BLaER1 treated with 17β-estradiol and CSF1 and Interleukin-3, amounts not matched to agents 10 nM and 100 nM (cell line): Measurements from ENCODE around the gene FAM149B1.

Experiments
- H3K27ac ChIP-seq, 11 experiments: shearing (Covaris generic); formaldehyde crosslinking; 2 replicates each; pipeline ENCODE4 v1.8.1; 2022
- H3K27me3 ChIP-seq, 11 experiments: shearing (Covaris generic); formaldehyde crosslinking; 2 replicates each; pipeline ENCODE4 v1.8.1; 2022
- H3K36me3 ChIP-seq, 11 experiments: shearing (Covaris generic); formaldehyde crosslinking; 2 replicates each; pipeline ENCODE4 v1.8.1; 2022
- H3K4me1 ChIP-seq, 10 experiments: shearing (Covaris generic); formaldehyde crosslinking; 2 replicates each; pipeline ENCODE4 v1.8.1; 2022
- H3K4me2 ChIP-seq, 11 experiments: shearing (Covaris generic); formaldehyde crosslinking; 2 replicates each; pipeline ENCODE4 v1.8.1; 2022
- H3K4me3 ChIP-seq, 10 experiments: shearing (Covaris generic); formaldehyde crosslinking; 2 replicates each; pipeline ENCODE4 v1.8.1; 2022
- H3K9ac ChIP-seq, 11 experiments: shearing (Covaris generic); formaldehyde crosslinking; 2 replicates each; pipeline ENCODE4 v1.8.1; 2022
- H3K9me3 ChIP-seq, 11 experiments: shearing (Covaris generic); formaldehyde crosslinking; replicated peaks in 1 of 11; 2 replicates each; pipeline ENCODE4 v1.8.1; 2022
- H4K20me1 ChIP-seq, 11 experiments: shearing (Covaris generic); formaldehyde crosslinking; 2 replicates each; pipeline ENCODE4 v1.8.1; 2022
- Cebpa-rat ChIP-seq, 11 experiments: shearing (Covaris generic); IDR thresholded peaks; 2 replicates each; pipeline ENCODE4 v1.8.1; 2022

The FAM149B1 gene

GRCh38 chr10:73167783-73168464 is at the start of gene FAM149B1, which contains the start of gene ECD:
Gene FAM149B1 (plus strand): TSS chr10:73168119. CDS start chr10:73168340, 221 bp downstream.
Gene ECD (minus strand): TSS chr10:73168008. CDS start chr10:73163937, 4,071 bp downstream.
- Histone ChIP-seq H4K20me1 (peaks cover 3 to 26% (median 17%) of the 10 kb centered on the region in 11 experiments; a peak in 20 of 22 replicates), H3K4me2 (peak within 1 kb of the TSS; percentile 82 to 97 (median 89)), H3K9me3 (peaks cover 0 to 7% (median 4%) of the 10 kb centered on the region in 11 experiments; a peak in 7 of 22 replicates), H3K27ac (peak within 1 kb of the TSS; percentile 83 to 95 (median 88)), H3K27me3 (no peaks in the 10 kb centered on the region), H3K36me3 (peaks cover 12 to 41% (median 30%) of the 10 kb centered on the region in 11 experiments), H3K9ac (peak within 1 kb of the TSS; percentile 83 to 95 (median 91)), H3K4me3 (peak within 1 kb of the TSS; percentile 77 to 91 (median 82)), H3K4me1 (peaks cover 11 to 44% (median 26%) of the 10 kb centered on the region in 10 experiments)
- no peak for TF ChIP-seq Cebpa-rat (IDR thresholded peaks at IDR 0.05)

DNA sequence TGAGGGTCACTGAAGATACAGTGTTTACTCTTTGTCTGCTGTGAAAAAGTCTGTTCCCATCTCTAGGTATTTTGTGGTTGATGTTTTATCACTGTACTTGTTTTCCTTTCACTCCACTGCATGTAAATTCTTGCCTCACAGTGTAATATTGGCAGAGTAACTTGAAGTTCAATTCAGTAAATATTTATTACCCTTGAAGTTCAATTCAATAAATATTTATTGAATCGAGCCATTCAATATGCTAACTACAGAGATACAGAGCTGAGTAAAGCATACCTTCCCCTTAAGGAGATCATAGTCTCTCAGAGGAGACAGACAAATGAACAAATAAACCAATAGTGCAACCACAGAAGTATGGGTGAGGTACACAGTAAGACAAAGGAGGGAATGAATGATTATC is 48.5 kb upstream of the FAM149B1 start:
- Histone ChIP-seq H3K9ac (no peak overlapping the region), H3K4me1 (peaks cover 12 to 52% (median 24%) of the 10 kb centered on the region in 10 experiments), H3K4me2 (peak overlapping the region in 4 of 11 experiments; percentile 62 to 82 (median 73); a peak in 7 of 22 replicates), H3K9me3 (no peaks in the 10 kb centered on the region), H4K20me1 (no peaks in the 10 kb centered on the region), H3K4me3 (no peak overlapping the region), H3K27ac (peak overlapping the region in 1 of 11 experiments; percentile 80; a peak in 2 of 22 replicates), H3K27me3 (no peaks in the 10 kb centered on the region), H3K36me3 (peaks cover 19 to 72% (median 39%) of the 10 kb centered on the region in 11 experiments)
- no peak for TF ChIP-seq Cebpa-rat (IDR thresholded peaks at IDR 0.05)

- H3K9ac ChIP-seq, result no peak overlapping the region
- H3K4me3 ChIP-seq, result no peak overlapping the region
- H3K36me3 ChIP-seq, result peaks cover 23 to 72% (median 41%) of the 10 kb centered on the region in 11 experiments
- no peaks in the 10 kb centered on the region for H3K27me3 ChIP-seq
- peaks cover 12 to 48% (median 24%) of the 10 kb centered on the region in 10 experiments for H3K4me1 ChIP-seq
- peak overlapping the region in 2 of 11 experiments; percentile 3 to 73; a peak in 4 of 22 replicates for H3K4me2 ChIP-seq
- H3K27ac ChIP-seq, result 0 out of 22 replicates have a peak overlapping the region, but pooled peaks of 1 of the 11 experiments have one; percentile 80
- peaks cover 0 to 2% (median 0%) of the 10 kb centered on the region in 11 experiments; a peak in 2 of 22 replicates for H4K20me1 ChIP-seq
- H3K9me3 ChIP-seq, result no peaks in the 10 kb centered on the region
- no peak for TF ChIP-seq Cebpa-rat (IDR thresholded peaks at IDR 0.05)
Observed at GRCh38 chr10:73119952-73120351, 48.0 kb upstream of the FAM149B1 start.

DNA sequence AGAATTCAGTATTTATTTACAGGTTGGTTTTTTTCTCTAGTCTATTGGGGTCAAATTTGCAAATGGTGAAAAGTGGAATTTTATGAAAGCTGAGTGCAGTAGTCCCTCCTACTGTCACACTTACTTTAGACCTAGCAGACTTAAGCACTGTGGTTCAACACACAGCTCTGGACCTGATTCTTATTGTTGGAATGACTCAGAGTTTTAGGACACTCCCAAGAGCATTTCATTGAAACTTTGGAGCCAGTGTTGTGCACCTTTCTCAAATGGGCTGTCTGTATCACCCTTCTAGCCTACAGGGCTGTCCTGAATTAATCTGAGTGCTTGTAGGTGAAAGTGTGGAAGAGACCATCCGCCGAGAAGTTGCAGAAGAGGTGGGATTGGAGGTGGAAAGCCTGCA is 41.6 kb upstream of the FAM149B1 start:
- Histone ChIP-seq H3K4me2 (no peak overlapping the region), H3K27ac (no peak overlapping the region), H4K20me1 (peaks cover 0 to 6% (median 0%) of the 10 kb centered on the region in 11 experiments; a peak in 4 of 22 replicates), H3K36me3 (peaks cover 75 to 99% (median 89%) of the 10 kb centered on the region in 11 experiments), H3K4me1 (peaks cover 0 to 10% (median 7%) of the 10 kb centered on the region in 10 experiments; a peak in 15 of 20 replicates), H3K9me3 (no peaks in the 10 kb centered on the region), H3K27me3 (no peaks in the 10 kb centered on the region), H3K4me3 (no peak overlapping the region), H3K9ac (no peak overlapping the region)
- no peak for TF ChIP-seq Cebpa-rat (IDR thresholded peaks at IDR 0.05)

DNA sequence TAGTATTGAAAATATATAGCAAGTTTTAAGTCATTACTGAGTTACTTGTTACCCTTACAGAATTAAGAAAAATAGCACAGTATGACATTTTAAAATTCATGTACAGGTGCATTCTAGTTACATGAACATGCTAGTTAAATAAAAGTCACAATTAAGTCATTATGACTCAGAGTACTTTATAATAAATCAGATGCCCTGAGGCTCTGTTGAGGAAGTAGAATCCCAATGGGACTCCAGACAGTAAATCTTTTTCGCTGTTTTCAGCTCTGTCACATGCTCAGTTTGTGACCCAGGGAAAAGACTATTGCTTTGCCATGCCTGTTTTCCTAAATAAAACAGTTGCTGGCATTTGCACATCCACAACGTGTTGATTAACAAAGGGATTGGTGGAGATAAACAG is 36.6 kb upstream of the FAM149B1 start:
- peaks cover 0 to 30% (median 23%) of the 10 kb centered on the region in 10 experiments; a peak in 17 of 20 replicates for H3K4me1 ChIP-seq
- H3K36me3 ChIP-seq, result peaks cover 95 to 100% (median 97%) of the 10 kb centered on the region in 11 experiments
- H3K4me2 ChIP-seq, result peak overlapping the region in 7 of 11 experiments; percentile 17 to 78 (median 70); a peak in 13 of 22 replicates
- H3K27ac ChIP-seq, result peak overlapping the region in 4 of 11 experiments; percentile 4 to 17 (median 11); a peak in 2 of 22 replicates
- no peak for TF ChIP-seq Cebpa-rat (IDR thresholded peaks at IDR 0.05)
- H3K9me3 ChIP-seq, result no peaks in the 10 kb centered on the region
- no peaks in the 10 kb centered on the region for H3K27me3 ChIP-seq
- H4K20me1 ChIP-seq, result peaks cover 0 to 12% (median 3%) of the 10 kb centered on the region in 11 experiments; a peak in 5 of 22 replicates
- H3K9ac ChIP-seq, result peak overlapping the region in 4 of 11 experiments; percentile 4 to 34 (median 18); a peak in 3 of 22 replicates
- peak overlapping the region in 1 of 10 experiments; percentile 1; a peak in 1 of 20 replicates for H3K4me3 ChIP-seq

DNA sequence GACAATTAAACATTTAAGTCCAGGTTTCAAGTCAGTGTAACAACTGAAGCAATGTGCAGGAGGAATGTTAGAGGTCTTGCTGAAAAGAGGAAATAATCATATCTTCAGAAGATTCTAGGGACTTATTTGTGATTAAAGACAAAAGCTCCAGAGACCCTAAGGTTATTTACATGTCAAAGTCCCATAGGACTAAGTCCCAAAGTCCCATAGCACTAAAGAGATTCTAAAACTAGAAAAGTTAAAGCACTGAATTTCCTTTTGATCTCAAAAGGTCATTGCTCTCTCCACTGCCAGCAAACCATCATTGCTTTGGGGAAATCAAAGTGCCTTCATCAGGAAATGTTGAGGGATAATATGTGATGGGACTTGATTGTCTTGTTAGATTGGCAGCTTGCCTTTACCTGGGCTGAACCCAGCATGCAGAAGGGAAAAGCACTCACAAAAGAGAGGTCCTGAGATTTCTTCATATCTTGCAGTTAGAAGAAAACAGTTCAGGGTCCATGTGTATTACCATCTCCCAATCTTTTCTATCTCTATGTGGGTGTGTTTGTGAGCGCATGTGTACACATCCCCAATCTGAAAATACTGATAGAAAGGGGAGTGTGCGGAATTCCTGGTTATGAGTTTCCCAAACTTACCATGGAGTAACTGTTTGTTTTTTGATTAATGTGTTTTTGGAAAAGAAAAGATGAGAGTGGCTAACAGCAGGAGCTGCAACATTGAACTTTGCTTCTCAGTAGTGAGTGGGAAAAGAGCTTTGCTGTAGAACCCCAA is 35.8 kb upstream of the FAM149B1 start:
- H3K27me3 ChIP-seq, result no peaks in the 10 kb centered on the region
- H3K27ac ChIP-seq, result peak overlapping the region in 4 of 11 experiments; percentile 4 to 12 (median 7); a peak in 1 of 22 replicates
- H3K36me3 ChIP-seq, result peaks cover 94 to 100% (median 97%) of the 10 kb centered on the region in 11 experiments
- H3K4me2 ChIP-seq, result peak overlapping the region in 8 of 11 experiments; percentile 29 to 78 (median 68); a peak in 17 of 22 replicates
- no peak for TF ChIP-seq Cebpa-rat (IDR thresholded peaks at IDR 0.05)
- H3K4me1 ChIP-seq, result peaks cover 0 to 30% (median 23%) of the 10 kb centered on the region in 10 experiments; a peak in 17 of 20 replicates
- H3K9ac ChIP-seq, result peak overlapping the region in 5 of 11 experiments; percentile 4 to 34 (median 16); a peak in 4 of 22 replicates
- H3K4me3 ChIP-seq, result peak overlapping the region in 2 of 10 experiments; percentile 1 to 17; a peak in 1 of 20 replicates
- no peaks in the 10 kb centered on the region for H3K9me3 ChIP-seq
- peaks cover 0 to 12% (median 0%) of the 10 kb centered on the region in 11 experiments; a peak in 5 of 22 replicates for H4K20me1 ChIP-seq

DNA sequence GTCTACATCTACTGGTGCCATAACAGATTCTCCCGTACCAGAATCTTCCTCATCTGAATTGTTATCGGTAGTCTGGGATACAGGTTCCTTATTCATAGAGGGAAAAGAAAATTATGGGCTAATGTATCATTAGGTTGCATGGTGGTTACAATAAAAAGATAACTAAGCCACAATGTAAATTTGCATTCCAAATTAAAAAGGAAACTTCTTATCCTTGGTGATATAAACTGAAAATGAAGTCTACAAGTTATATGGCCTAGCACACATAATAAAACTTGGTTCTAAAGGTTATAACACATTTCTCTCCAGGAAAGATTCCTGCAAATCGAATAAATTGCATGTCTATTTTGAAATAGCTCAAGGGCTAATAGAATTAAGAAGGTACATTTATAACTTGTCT is 33.2 kb upstream of the FAM149B1 start:
- no peak overlapping the region for H3K9ac ChIP-seq
- peaks cover 0 to 12% (median 0%) of the 10 kb centered on the region in 11 experiments; a peak in 5 of 22 replicates for H4K20me1 ChIP-seq
- no peak overlapping the region for H3K4me3 ChIP-seq
- peaks cover 95 to 100% (median 99%) of the 10 kb centered on the region in 11 experiments for H3K36me3 ChIP-seq
- TF ChIP-seq Cebpa-rat (IDR thresholded peaks at IDR 0.05), result no peak
- no peaks in the 10 kb centered on the region for H3K9me3 ChIP-seq
- no peaks in the 10 kb centered on the region for H3K27me3 ChIP-seq
- peaks cover 0 to 30% (median 23%) of the 10 kb centered on the region in 10 experiments; a peak in 17 of 20 replicates for H3K4me1 ChIP-seq
- no peak overlapping the region for H3K27ac ChIP-seq
- H3K4me2 ChIP-seq, result no peak overlapping the region

DNA sequence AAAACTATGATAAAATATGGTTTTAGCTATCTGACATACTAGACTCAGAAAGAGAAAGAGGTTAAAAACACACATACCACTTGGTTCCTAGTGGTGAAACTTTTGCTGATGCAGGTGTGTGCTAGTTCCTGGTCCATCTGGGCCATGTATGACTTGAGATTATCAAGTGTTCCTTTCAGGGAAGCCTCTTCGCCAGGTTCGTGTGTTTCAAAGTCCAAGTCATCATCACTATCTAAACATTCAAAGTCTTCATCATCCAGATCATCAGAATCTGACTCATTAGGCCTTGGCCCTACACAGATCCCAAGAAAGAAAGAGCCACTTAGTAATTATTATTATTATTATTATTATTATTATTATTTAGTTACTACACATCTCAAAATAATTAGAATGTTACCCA is 31.3 kb upstream of the FAM149B1 start:
- Histone ChIP-seq H3K36me3 (peaks cover 96 to 100% (median 98%) of the 10 kb centered on the region in 11 experiments), H3K4me3 (no peak overlapping the region), H3K27me3 (no peaks in the 10 kb centered on the region), H3K4me2 (no peak overlapping the region), H3K9ac (no peak overlapping the region), H3K27ac (no peak overlapping the region), H3K4me1 (peaks cover 0 to 18% (median 15%) of the 10 kb centered on the region in 10 experiments; a peak in 17 of 20 replicates), H3K9me3 (no peaks in the 10 kb centered on the region), H4K20me1 (peaks cover 0 to 7% (median 0%) of the 10 kb centered on the region in 11 experiments; a peak in 4 of 22 replicates)
- no peak for TF ChIP-seq Cebpa-rat (IDR thresholded peaks at IDR 0.05)
